ES-I3 (cell line): ENCODE measurements around the gene NOP9.
A peak's percentile ranks its signal among the peaks of the same experiment; 100 is the strongest.

ENCODE experiments used
- H3K36me3 ChIP-seq: 2 replicates; pipeline ENCODE4 v1.6.1; 2013; ENCODE audit warnings: mild to moderate bottlenecking, low read length, control low read depth, moderate library complexity; ENCODE audit not compliant: insufficient read depth
- H3K4me1 ChIP-seq: 2 replicates; pipeline ENCODE4 v1.6.1; 2013; ENCODE audit warnings: mild to moderate bottlenecking, control low read depth, low read length; ENCODE audit not compliant: insufficient read depth
- H3K9ac ChIP-seq: 2 replicates; pipeline ENCODE4 v1.6.1; 2013; ENCODE audit warnings: low read depth, mild to moderate bottlenecking, low read length, moderate library complexity
- H3K9me3 ChIP-seq: 2 replicates; pipeline ENCODE4 v1.6.1; 2013; ENCODE audit warnings: mild to moderate bottlenecking, low read length, moderate library complexity; ENCODE audit not compliant: control insufficient read depth, insufficient read depth

The NOP9 gene

DNA sequence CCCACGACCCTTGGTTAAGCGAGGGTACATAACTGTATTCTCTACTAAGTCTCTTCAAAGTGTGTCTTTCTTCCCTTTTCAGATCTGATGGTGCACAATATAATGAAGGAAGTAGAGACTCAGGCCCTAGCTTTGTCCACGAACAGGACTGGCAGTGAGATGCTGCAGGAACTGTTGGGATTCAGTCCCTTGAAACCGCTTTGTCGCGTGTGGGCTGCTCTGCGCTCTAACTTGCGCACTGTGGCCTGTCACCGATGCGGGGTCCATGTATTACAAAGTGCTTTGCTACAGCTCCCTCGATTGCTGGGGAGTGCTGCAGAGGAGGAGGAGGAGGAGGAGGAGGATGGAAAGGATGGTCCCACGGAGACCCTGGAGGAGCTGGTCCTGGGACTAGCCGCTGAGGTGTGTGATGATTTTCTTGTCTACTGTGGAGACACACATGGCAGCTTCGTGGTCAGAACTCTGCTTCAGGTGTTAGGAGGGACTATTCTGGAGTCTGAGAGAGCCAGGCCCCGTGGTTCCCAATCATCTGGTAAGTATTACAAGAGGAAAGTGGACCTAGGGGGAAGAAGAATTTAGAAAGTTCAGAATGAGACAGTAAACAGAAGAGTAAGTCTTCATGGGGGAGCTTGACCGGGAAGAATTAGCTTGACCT, 803 bp downstream of the NOP9 start:
- H3K4me1 ChIP-seq, result peaks cover 11% of the 10 kb centered on the region
- H3K9me3 ChIP-seq, result no peaks in the 10 kb centered on the region
- H3K9ac ChIP-seq, result peak overlapping the region; percentile 86
- H3K36me3 ChIP-seq, result peaks cover 14% of the 10 kb centered on the region

DNA sequence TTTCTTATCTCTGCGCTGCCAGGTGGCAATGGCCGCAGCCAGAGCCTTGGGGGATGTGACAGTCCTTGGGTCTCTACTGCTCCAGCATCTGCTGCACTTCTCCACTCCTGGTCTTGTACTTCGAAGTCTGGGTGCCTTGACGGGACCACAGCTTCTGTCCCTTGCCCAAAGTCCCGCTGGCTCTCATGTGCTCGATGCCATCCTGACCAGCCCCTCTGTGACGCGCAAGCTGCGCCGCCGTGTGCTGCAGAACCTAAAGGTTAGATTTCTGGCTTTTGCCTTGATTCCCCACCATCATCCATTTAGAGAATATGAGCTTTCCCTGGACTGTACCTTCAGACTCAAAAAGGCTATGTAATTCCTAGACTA, 4.4 kb downstream of the NOP9 start:
- H3K9me3 ChIP-seq, result no peaks in the 10 kb centered on the region
- H3K36me3 ChIP-seq, result peaks cover 13% of the 10 kb centered on the region
- H3K4me1 ChIP-seq, result 0 out of 2 replicates have a peak, but pooled peaks cover 3% of the 10 kb centered on the region
- H3K9ac ChIP-seq, result no peak overlapping the region

DNA sequence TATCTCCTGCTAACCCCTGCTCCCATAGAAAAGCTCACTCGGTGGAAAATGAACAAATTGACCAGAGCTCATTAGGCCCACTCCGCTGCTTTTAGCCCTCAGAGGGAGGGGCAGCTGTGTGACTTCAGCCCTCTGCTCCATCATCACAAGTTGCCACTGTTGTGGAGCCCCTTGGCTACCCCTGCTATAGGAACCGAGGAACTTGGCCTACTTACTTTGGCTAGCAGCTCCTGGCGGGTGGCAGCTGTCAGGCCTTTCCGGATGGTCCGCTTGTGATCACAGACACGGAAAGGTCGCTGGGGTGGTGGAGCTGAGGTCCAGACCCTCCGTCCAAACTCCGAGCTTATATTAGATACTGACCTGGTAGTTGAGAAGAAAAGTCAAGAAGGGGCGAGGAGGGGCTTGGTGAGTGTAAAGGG, 7.5 kb downstream of the NOP9 start:
- Histone ChIP-seq H3K36me3 (peaks cover 10% of the 10 kb centered on the region), H3K9me3 (no peaks in the 10 kb centered on the region), H3K9ac (no peak overlapping the region), H3K4me1 (0 out of 2 replicates have a peak, but pooled peaks cover 3% of the 10 kb centered on the region)

DNA sequence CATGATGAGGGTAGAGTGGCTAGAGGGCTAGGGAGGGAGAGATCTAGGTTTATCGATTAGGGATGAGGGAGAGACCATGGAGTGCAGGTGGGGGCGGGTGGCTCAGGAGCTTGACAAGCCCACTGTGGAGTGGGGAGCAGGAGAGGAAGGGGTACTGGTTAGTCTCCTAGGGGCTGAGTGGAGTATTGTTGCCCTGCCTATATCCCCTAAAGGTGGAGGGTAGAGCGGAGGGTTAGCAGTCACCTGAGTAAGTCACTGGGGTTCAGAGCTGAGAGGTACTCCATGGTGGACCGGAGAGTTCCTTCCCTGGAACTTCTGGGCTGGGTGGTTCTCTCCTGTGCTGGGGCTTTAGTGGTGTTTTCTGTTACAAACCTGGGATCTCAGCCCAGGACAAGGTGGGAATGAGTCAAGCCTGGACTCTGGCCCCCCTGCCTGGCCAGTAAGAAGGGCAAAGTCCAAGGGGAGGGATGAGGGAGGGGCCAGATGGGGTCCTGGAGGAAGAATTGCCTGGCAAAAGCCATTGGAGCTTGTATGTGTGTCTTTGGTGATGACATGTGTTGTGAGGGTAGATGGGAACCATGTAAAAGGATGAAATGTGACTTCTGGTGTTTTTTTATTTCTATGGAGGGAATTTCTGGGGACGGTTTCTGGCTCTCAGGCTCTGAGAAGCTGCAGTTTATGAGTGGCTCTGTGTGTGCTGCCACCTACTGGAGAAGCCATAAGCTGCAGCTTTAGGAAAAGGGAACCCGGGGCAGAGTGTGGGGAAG, 8.1 kb downstream of the NOP9 start, which contains the start of gene CIDEB:
CIDEB (minus strand) TSS at position 403 of the 767 bp plus-strand sequence; CDS start at position 284, 119 bp downstream.
- peaks cover 10% of the 10 kb centered on the region for H3K36me3 ChIP-seq
- no peaks in the 10 kb centered on the region for H3K9me3 ChIP-seq
- H3K4me1 ChIP-seq, result 0 out of 2 replicates have a peak, but pooled peaks cover 3% of the 10 kb centered on the region
- no peak within 1 kb of the TSS for H3K9ac ChIP-seq

DNA sequence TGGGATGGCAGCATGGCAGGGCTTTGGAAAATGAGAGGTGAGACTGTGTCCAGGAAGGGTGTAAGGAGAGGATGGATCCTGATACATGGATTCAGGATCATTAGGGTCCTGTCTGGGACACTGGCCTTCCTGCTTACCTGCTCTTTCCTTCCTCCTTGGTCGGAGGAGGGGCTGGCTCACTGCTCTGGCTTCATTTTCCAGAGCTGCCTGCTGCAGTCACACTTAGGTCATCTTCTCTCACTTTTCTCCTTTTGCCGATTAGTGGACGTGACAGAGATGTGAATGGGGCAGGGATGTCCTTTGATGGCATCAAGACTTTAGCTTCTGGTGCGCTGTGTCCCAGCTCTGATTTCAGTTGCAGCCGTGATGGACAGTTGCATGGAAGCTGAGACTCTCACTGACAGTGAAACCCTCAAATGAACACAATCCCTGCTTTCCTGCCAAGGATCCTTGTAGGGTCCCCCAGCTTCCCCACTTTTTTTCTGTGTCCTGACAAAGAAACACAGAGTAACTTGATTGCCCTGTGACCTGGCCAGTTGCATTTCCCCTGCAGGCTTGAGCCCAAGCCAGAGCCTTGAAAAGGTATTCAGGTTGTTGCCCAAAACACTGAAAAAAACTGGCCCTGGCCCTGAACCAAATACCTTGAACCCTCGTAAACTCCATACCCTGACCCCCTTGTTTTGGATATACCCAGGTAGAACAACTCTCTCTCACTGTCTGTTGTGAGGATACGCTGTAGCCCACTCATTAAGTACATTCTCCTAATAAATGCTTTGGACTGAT, 8.9 kb downstream of the NOP9 start:
- Histone ChIP-seq H3K9ac (no peak overlapping the region), H3K36me3 (peaks cover 10% of the 10 kb centered on the region), H3K4me1 (0 out of 2 replicates have a peak, but pooled peaks cover 3% of the 10 kb centered on the region), H3K9me3 (no peaks in the 10 kb centered on the region)

DNA sequence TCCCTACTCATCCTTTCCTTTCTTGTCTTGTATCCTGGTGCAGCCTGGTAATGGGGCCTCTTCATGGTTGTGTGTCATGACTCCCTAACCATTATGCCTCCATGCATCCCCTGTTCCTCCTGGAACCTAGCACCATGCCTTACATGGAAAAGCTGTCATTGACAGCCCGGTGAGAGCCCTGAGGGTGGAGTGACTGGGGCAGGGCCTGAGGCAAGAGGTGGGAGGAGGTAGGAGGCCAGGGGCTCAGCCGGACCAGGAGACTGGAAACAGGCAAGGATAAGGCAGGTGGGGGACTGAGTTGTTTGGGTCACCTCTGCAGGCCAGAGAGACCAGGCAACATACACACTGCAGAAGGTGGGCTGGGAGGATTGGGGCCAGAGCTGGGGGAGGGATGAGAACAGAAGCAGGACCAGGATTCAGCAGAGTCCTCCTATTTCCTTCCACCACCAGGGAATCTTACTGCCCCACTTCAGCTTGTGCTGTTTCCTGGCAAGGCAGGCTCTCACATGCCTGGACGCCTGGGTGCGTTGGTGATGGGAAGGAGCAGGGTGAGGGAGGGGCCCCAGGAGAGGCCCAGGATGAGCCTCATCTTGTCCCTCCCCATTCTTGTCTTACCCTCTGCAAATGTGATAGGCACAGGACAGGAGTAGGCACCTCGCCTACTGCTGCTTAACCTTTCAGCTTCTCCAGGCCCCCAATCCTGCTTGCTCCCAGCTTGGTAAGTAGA, 10.1 kb downstream of the NOP9 start, which contains the start of gene LTB4R2:
LTB4R2 (plus strand) TSS at position 603 of the 727 bp plus-strand sequence. CDS start 525 bp downstream, outside the sequence.
- Histone ChIP-seq H3K36me3 (peaks cover 5% of the 10 kb centered on the region), H3K9ac (no peak within 1 kb of the TSS), H3K4me1 (0 out of 2 replicates have a peak, but pooled peaks cover 3% of the 10 kb centered on the region), H3K9me3 (no peaks in the 10 kb centered on the region)

DNA sequence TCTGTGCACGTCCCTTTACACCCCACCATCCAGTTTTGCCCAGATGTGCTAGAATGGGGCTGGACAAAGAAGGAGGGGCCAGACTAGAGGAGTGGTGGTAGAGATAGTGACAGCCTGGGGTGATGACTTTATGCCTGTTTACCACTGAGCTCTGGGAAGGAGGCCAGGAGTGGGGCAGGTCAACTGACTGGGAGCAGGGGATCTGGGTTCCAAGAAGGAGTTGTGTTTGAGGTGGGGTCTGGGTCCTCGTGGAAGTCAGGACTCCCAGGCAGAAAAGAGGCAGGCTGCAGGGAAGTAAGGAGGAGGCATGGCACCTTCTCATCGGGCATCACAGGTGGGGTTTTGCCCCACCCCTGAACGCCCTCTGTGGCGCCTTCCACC, 10.6 kb downstream of the NOP9 start:
- no peaks in the 10 kb centered on the region for H3K9me3 ChIP-seq
- no peak overlapping the region for H3K9ac ChIP-seq
- H3K4me1 ChIP-seq, result 0 out of 2 replicates have a peak, but pooled peaks cover 3% of the 10 kb centered on the region
- H3K36me3 ChIP-seq, result peaks cover 4% of the 10 kb centered on the region

DNA sequence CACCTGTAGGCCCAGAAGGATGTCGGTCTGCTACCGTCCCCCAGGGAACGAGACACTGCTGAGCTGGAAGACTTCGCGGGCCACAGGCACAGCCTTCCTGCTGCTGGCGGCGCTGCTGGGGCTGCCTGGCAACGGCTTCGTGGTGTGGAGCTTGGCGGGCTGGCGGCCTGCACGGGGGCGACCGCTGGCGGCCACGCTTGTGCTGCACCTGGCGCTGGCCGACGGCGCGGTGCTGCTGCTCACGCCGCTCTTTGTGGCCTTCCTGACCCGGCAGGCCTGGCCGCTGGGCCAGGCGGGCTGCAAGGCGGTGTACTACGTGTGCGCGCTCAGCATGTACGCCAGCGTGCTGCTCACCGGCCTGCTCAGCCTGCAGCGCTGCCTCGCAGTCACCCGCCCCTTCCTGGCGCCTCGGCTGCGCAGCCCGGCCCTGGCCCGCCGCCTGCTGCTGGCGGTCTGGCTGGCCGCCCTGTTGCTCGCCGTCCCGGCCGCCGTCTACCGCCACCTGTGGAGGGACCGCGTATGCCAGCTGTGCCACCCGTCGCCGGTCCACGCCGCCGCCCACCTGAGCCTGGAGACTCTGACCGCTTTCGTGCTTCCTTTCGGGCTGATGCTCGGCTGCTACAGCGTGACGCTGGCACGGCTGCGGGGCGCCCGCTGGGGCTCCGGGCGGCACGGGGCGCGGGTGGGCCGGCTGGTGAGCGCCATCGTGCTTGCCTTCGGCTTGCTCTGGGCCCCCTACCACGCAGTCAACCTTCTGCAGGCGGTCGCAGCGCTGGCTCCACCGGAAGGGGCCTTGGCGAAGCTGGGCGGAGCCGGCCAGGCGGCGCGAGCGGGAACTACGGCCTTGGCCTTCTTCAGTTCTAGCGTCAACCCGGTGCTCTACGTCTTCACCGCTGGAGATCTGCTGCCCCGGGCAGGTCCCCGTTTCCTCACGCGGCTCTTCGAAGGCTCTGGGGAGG, 11.3 kb downstream of the NOP9 start, which contains the start of gene LTB4R:
LTB4R (plus strand) TSS at position 857 of the 959 bp plus-strand sequence. CDS start 4,150 bp downstream, outside the sequence.
- Histone ChIP-seq H3K36me3 (no peaks in the 10 kb centered on the region; the same call in none of the 2 replicates), H3K9me3 (no peaks in the 10 kb centered on the region), H3K4me1 (0 out of 2 replicates have a peak, but pooled peaks cover 3% of the 10 kb centered on the region), H3K9ac (no peak within 1 kb of the TSS)

DNA sequence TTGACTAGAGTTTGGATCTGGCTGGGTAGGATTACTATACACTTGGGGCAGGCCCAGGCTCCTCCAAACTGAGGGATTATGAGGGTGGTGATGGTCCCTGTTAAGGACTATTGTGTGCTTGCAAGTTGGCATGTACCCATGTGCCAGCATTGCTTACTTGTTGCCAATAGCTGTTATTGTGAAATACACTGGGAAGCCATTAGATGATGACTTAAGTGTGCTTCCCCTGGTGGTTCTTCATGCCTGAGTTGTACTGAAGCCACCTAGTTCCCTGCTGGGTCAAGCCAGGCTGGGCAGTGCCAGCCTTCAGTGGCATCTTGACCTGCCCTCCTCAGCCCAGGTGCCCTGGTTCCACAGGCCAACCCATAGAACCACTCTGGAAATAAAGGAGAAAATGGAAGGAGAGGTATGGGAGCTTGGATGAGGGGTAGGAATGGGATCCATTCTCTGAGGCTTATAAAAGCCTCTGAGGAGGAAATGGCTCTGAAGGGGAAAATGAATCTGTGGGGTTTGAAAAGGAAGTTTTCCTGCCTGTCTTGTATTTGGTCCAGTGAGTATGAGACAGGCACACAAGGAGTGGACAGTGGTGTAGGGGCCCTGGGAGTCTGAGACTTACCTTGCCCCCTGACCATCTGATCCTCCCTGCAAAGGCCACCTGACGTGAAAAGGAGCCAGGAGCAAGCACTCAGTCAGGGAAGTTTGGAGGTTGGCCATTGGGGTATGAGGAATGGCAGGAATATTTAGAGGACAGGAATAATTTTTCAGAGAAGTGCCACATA, 12.4 kb downstream of the NOP9 start:
- 0 out of 2 replicates have a peak, but pooled peaks cover 3% of the 10 kb centered on the region for H3K4me1 ChIP-seq
- no peaks in the 10 kb centered on the region; the same call in none of the 2 replicates for H3K36me3 ChIP-seq
- no peaks in the 10 kb centered on the region for H3K9me3 ChIP-seq
- H3K9ac ChIP-seq, result no peak overlapping the region

DNA sequence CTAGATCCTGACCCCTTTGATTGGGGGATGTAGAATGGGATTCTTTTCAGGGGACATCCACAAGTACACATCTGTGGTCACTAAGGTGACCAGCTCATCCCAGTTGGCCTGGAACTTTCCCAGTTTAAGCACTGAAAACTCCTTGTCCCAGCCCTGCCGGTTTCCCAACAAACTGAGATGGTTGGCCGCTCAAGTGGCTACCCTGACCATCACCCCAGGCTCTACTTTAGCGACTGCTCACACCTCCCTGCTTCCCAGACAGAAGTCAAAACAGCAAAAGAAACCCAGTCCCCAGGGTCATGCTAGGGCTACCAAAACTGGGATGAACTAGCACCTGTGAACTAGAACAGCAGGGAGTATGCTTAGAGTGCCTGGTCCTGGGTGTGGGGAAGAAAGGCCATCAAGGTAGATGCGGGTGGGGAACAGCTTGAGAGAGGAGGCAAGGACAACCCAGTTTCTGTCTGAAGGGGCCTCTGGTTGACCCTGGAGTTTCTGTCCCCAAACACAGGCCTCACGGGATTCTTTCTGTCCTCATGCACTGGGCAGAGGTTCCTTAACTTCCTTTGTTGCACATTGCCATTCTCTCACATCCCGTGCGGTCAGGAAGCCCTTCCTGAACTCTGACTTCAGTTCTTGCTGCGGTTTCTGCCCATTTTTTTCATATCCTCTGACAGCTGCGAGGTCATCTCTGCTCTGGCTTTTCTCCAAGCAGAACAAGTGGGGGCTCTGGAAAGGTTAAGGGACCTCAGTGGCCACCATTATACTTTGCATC, 13.3 kb downstream of the NOP9 start:
- Histone ChIP-seq H3K9me3 (no peaks in the 10 kb centered on the region), H3K9ac (no peak overlapping the region), H3K36me3 (no peaks in the 10 kb centered on the region; the same call in none of the 2 replicates), H3K4me1 (0 out of 2 replicates have a peak, but pooled peaks cover under 1% of the 10 kb centered on the region)

DNA sequence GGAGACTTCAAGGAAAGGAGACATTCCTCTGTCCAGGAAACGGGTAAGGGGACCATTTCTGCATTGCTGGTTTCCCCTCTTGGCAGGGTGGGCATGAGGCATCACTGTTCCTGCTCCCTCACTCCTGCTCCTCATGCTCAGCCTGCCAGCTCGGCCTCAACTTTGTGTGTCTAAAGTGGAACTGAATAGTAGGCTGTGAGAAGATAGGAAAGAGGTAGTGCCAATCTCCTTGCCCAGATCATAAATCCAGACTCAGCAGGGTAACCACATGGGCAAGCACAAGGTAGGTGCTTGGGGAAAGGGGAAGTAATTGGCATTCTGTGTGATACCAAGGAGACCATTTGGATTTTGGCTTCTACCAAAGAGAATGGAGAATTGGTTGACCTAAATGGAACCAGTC, 14.3 kb downstream of the NOP9 start:
- Histone ChIP-seq H3K4me1 (no peaks in the 10 kb centered on the region), H3K9ac (no peak overlapping the region), H3K9me3 (no peaks in the 10 kb centered on the region), H3K36me3 (no peaks in the 10 kb centered on the region; the same call in none of the 2 replicates)
